GM12878 (cell line): ENCODE results near the gene ACVR1B. TPM values are rescaled to one million over a fixed set of nuclear protein-coding genes. Genes with fewer than 3 reads are reported as not detected.

Experiments used
- ATAC-seq: fragments of 200-7000 bp; cut with Tn5 transposase; 3 replicates; pipeline ENCODE4 v1.9.1; 2020; ENCODE audit warnings: mild to moderate bottlenecking, moderate library complexity
- BruUV-seq: library from RNA; stranded (reverse); fragments of 400-500 nt; replicated peaks from 2 replicates; lab custom pipeline; 2021; lab: Mats Ljungman, UMichigan
- CTCF ChIA-PET: fragments of 300-600 bp; sonication (Branson Sonifier 250); formaldehyde crosslinking; extraction: SDS; loops from one replicate; lab custom pipeline; 2021; ENCODE audit warnings: inconsistent platforms; lab: Yijun Ruan, JAX
- POLR2A ChIA-PET: fragments of 350-600 bp; formaldehyde crosslinking; extraction: SDS; loops from one replicate; lab custom pipeline; 2021; ENCODE audit warnings: inconsistent platforms; lab: Charles Lee
- RAD21 ChIA-PET: fragments of 300-600 bp; sonication (Branson Sonifier 250); formaldehyde crosslinking; loops from one replicate; lab custom pipeline; 2023; ENCODE audit warnings: antibody characterized with exemption; ENCODE audit not compliant: unreplicated experiment; lab: Charles Lee
- SMC1A ChIA-PET: fragments of 300-600 bp; sonication (Branson Sonifier 250); formaldehyde crosslinking; loops from one replicate; lab custom pipeline; 2023; ENCODE audit not compliant: unreplicated experiment, uncharacterized antibody; lab: Charles Lee
- DNase-seq: peaks from one replicate; pipeline ENCODE4 v3.0.0-alpha.2; 2011; ENCODE audit warnings: low read depth, low spot score
- FAIRE-seq: peaks from 3 replicates; lab custom pipeline; 2011; peaks lifted over from hg19 to GRCh38; lab: Jason Lieb, UNC
- H2AFZ ChIP-seq: 2 replicates; pipeline ENCODE4 v1.6.0; 2011; ENCODE audit warnings: low read depth, low read length, control low read depth; ENCODE audit not compliant: control insufficient read depth
- H3K27ac ChIP-seq: 2 replicates; pipeline ENCODE4 v1.5.1; 2011; ENCODE audit warnings: control low read depth; ENCODE audit not compliant: control insufficient read depth, insufficient read depth
- H3K27me3 ChIP-seq, 2 experiments: replicated peaks in 1 of 2; 2 replicates each; pipeline versions ENCODE4 v1.6.0 to v1.6.1; 2011; ENCODE audit warnings: low read length in 1 of 2; ENCODE audit not compliant: control insufficient read depth in 2 of 2, insufficient read depth in 2 of 2
- H3K36me3 ChIP-seq, 2 experiments: 2 replicates each; pipeline ENCODE4 v1.5.1; 2011; ENCODE audit warnings: low read length in 1 of 2; ENCODE audit not compliant: control insufficient read depth in 2 of 2, insufficient read depth in 2 of 2
- H3K4me1 ChIP-seq: 2 replicates; pipeline ENCODE4 v1.6.1; 2011; ENCODE audit warnings: mild to moderate bottlenecking, low read length, moderate library complexity, mixed read lengths; ENCODE audit not compliant: control insufficient read depth, insufficient read depth
- H3K4me2 ChIP-seq: 2 replicates; pipeline ENCODE4 v1.6.0; 2011; ENCODE audit warnings: control low read depth; ENCODE audit not compliant: control insufficient read depth, insufficient read depth
- H3K4me3 ChIP-seq: fragments of 200-600 bp; sonication (generic); 2 replicates; pipeline ENCODE4 v1.5.1; 2016
- H3K79me2 ChIP-seq: 2 replicates; pipeline ENCODE4 v1.6.0; 2011; ENCODE audit warnings: low read length; ENCODE audit not compliant: control insufficient read depth, insufficient read depth
- H3K9ac ChIP-seq: 2 replicates; pipeline ENCODE4 v1.8.0; 2011; ENCODE audit warnings: low read length, control low read depth, mixed read lengths; ENCODE audit not compliant: control insufficient read depth, insufficient read depth
- H3K9me3 ChIP-seq: replicated peaks from 3 replicates; pipeline ENCODE4 v1.5.1; 2011; ENCODE audit warnings: mild to moderate bottlenecking, low read length; ENCODE audit not compliant: control insufficient read depth, insufficient read depth
- H4K20me1 ChIP-seq: 2 replicates; pipeline ENCODE4 v1.6.0; 2011; ENCODE audit not compliant: control insufficient read depth, insufficient read depth
- CTCF ChIP-seq, 3 experiments: IDR thresholded peaks in 2 of 3; conservative IDR thresholded peaks in 1 of 3; 2 replicates each; pipeline ENCODE4 v1.5.1; 2011; ENCODE audit warnings: low read depth in 3 of 3, low read length in 3 of 3, mild to moderate bottlenecking in 3 of 3, control low read depth in 2 of 3, moderate library complexity in 2 of 3, inconsistent platforms in 1 of 3, mixed read lengths in 1 of 3; ENCODE audit not compliant: control insufficient read depth in 2 of 3, insufficient read depth in 1 of 3; ENCODE audit errors: extremely low read depth in 1 of 3
- IKZF2 ChIP-seq, 2 experiments: fragments of 450-650 bp; IDR thresholded peaks; 2 replicates each; pipeline ENCODE4 v1.6.1; 2017; ENCODE audit warnings: mild to moderate bottlenecking in 2 of 2, moderate library complexity in 2 of 2
- POU2F2 ChIP-seq: IDR thresholded peaks from 3 replicates; pipeline ENCODE4 v1.6.1; 2011; ENCODE audit warnings: low read depth, mild to moderate bottlenecking, low read length, borderline replicate concordance
- SPI1 ChIP-seq: IDR thresholded peaks from 2 replicates; pipeline ENCODE4 v1.6.1; 2011; ENCODE audit warnings: low read depth, mild to moderate bottlenecking, low read length, moderate library complexity, borderline replicate concordance; ENCODE audit not compliant: insufficient read depth
- ZBTB11 ChIP-seq: fragments of 450-650 bp; formaldehyde crosslinking; IDR thresholded peaks from 2 replicates; pipeline ENCODE4 v1.5.0; 2022; ENCODE audit warnings: mild to moderate bottlenecking, missing genetic modification characterization
- WGBS: methylation state at CpG from one replicate; pipeline ENCODE4 v1.1.6; 2016; ENCODE audit warnings: low lambda C conversion rate; ENCODE audit not compliant: insufficient replicate concordance, insufficient coverage; ENCODE audit errors: missing lambda C conversion rate; 5-methylcytosine and 5-hydroxymethylcytosine counted together
- in situ Hi-C: fragments of 300-500 bp; cut with MboI; formaldehyde crosslinking; loops from 9 replicates; pipeline ENCODE4 v1.14.3; 2018; ENCODE audit warnings: mixed read lengths
- intact Hi-C: fragments of 100-400 bp; cut with micrococcal nuclease; formaldehyde crosslinking; loops from one replicate; pipeline ENCODE4 v1.14.2; 2022; ENCODE audit not compliant: unreplicated experiment
- polyA plus RNA-seq, 11 experiments: library from polyadenylated mRNA; depleted of rRNA in 4 of 11; unstranded in 6 of 11; stranded (reverse) in 5 of 11; fragments of >200 nt; fragmentation: Nextera tagmentation in 4 of 11; fragmentation: Illumina TruSeq in 1 of 11; extraction: Ambion mirVana in 4 of 11; extraction: Trizol in 1 of 11; gene quantifications; 1 replicate in 1 of 11; 2 replicates in 10 of 11; pipeline versions ENCODE4 v1.2.1 to v1.2.3, GENCODE V29; 2011 to 2016; ENCODE audit warnings: inconsistent platforms in 2 of 11, missing spikeins in 2 of 11, low read depth in 1 of 11
- total RNA-seq, 4 experiments: library from RNA; depleted of rRNA in 3 of 4; stranded (reverse); fragments of >200 nt in 3 of 4; fragmentation: Illumina TruSeq in 1 of 4; extraction: Trizol in 1 of 4; gene quantifications; 2 replicates each; pipeline versions ENCODE4 v1.2.1 to v1.2.3, GENCODE V29; 2013 to 2021

Gene ACVR1B
- total and polyA plus RNA-seq, 10 of the 15 experiments (the other 5 are each of a cell fraction or from before 2014, with no cell fraction given): 0.02 to 0.69 (median 0.16) TPM; not detected in 2

- ChIA-PET POLR2A (interaction anchor here (0.9 kb wide), 1 partner anchor 43 kb away, joined by 3 read pairs; no protein-coding TSS in a partner anchor), RAD21 (no interaction called here)
- TF ChIP-seq ZBTB11: no peak
- TF ChIP-seq POU2F2: no peak
- no peak for TF ChIP-seq CTCF (IDR thresholded peaks at IDR 0.05 in 2 of 3, conservative IDR thresholded peaks at IDR 0.05 in 1 of 3; ENCODE audit: control insufficient read depth in 2 of 3, extremely low read depth in 1 of 3, insufficient read depth in 1 of 3, low read depth in 3 of 3, low read length in 3 of 3)
- no peak for TF ChIP-seq IKZF2 (IDR thresholded peaks at IDR 0.05)
- TF ChIP-seq SPI1: peak; percentile 74
- TF ChIP-seq, all 136 proteins: peak for 1
- Histone ChIP-seq H2AFZ (no peak overlapping the region), H3K79me2 (no peaks in the 10 kb centered on the region), H3K27me3 (peaks cover 10 to 12% of the 10 kb centered on the region in 2 experiments), H3K9ac (no peak overlapping the region), H4K20me1 (no peaks in the 10 kb centered on the region), H3K4me2 (no peak overlapping the region), H3K4me3 (no peak overlapping the region), H3K36me3 (no peaks in the 10 kb centered on the region), H3K4me1 (peaks cover 14% of the 10 kb centered on the region), H3K27ac (no peak overlapping the region), H3K9me3 (no peaks in the 10 kb centered on the region)
- SMC1A ChIA-PET: interaction anchor here (0.9 kb wide), 1 partner anchor 70 kb away, joined by 3 read pairs; no protein-coding TSS in a partner anchor
- CTCF ChIA-PET: interaction anchor here (2.7 kb wide), 1 partner anchor 11 kb away, joined by 9 read pairs; no protein-coding TSS in a partner anchor
- intact Hi-C loops (no loop called here), in situ Hi-C loops (no loop called here)
- 11% methylated on average over 6 of the region's 6 CpGs for WGBS
- FAIRE-seq: no peak
- no peak for DNase-seq
- BruUV-seq: no TSS peak
- no peak; the same call in 2 of the 3 replicates for ATAC-seq
Observed at GRCh38 chr12:51911307-51911706, 40.2 kb upstream of the ACVR1B start.
